Measurements from ENCODE around the gene PTPRD. TPM values are rescaled to one million over a fixed set of nuclear protein-coding genes. Genes with fewer than 3 reads are reported as not detected.

Gene PTPRD
- total and polyA plus RNA-seq, 2 of the 4 experiments (the other 2 are of a cell fraction) = 0.07 to 0.18 TPM

DNA sequence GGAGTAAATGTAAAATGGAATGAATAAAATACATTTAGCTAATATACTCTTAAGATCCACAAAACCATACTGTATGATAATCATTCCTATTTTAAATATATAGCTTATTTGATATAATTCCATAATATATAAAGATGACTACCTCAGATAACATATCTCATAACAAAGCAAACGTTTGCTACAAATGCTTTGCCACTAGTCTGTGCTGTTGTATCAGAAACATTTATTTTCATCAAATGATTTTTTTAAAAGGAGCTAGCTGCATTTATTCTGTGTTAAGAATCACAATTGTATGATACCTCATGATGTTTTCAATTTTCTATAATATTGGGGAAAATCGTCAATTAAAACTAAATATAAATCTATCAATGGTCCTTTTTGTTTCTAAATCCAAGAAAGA, 567.2 kb downstream of the PTPRD start:
- Histone ChIP-seq H3K9me3 (ENCODE audit: control insufficient read depth, insufficient read depth, low read length) (no peaks in the 10 kb centered on the region), H3K4me3 (ENCODE audit: insufficient read depth, low read depth, low read length) (no peak overlapping the region), H2AK9ac (replicated peaks; ENCODE audit: low read depth, low read length, poor library complexity) (no peak overlapping the region), H2AK5ac (ENCODE audit: low read depth, low read length) (no peak overlapping the region), H3K27ac (ENCODE audit: insufficient read depth, low read length) (no peak overlapping the region), H3K79me1 (ENCODE audit: low read depth in 1 of 2, low read length in 2 of 2) (no peaks in the 10 kb centered on the region), H2BK5ac (ENCODE audit: low read depth, low read length, poor library complexity, severe bottlenecking) (no peak overlapping the region), H2BK15ac (ENCODE audit: low read depth, low read length) (no peak overlapping the region), H3K4me2 (ENCODE audit: low read depth, low read length) (no peak overlapping the region), H3K23ac (ENCODE audit: low read depth, low read length) (no peak overlapping the region), H2AFZ (replicated peaks; ENCODE audit: low read length, poor library complexity) (no peak overlapping the region), H3K18ac (ENCODE audit: low read depth, low read length) (no peak overlapping the region), H3K27me3 (ENCODE audit: control insufficient read depth, insufficient read depth, low read length) (no peaks in the 10 kb centered on the region), H4K91ac (ENCODE audit: insufficient read depth, low read depth, low read length) (no peak overlapping the region), H3K9ac (ENCODE audit: low read depth, low read length) (no peak overlapping the region), H3K4me1 (ENCODE audit: control insufficient read depth, insufficient read depth, low read length) (no peaks in the 10 kb centered on the region), H3K4ac (ENCODE audit: low read depth, low read length) (no peak overlapping the region), H4K8ac (ENCODE audit: low read depth in 2 of 2, low read length in 2 of 2) (no peak overlapping the region), H3K14ac (replicated peaks; ENCODE audit: low read depth, low read length) (no peak overlapping the region), H4K5ac (ENCODE audit: low read depth, low read length) (no peak overlapping the region), H4K20me1 (ENCODE audit: insufficient read depth, low read length) (no peaks in the 10 kb centered on the region), H2BK120ac (ENCODE audit: low read depth, low read length) (no peak overlapping the region), H3K9me1 (ENCODE audit: insufficient read depth, low read length) (no peaks in the 10 kb centered on the region), H3K56ac (ENCODE audit: extremely low read depth, insufficient read depth, low read length) (no peak overlapping the region), H2BK20ac (ENCODE audit: low read depth, low read length) (no peak overlapping the region), H3K36me3 (ENCODE audit: control insufficient read depth, insufficient read depth, low read length) (no peaks in the 10 kb centered on the region)
- ATAC-seq (ENCODE audit: low read depth) (no peak), DNase-seq (peak; percentile 24)
- TF ChIP-seq SMC3 (IDR thresholded peaks at IDR 0.05; ENCODE audit: low read depth, low read length) = peak; percentile 31
- no peak for TF ChIP-seq RCOR1 (IDR thresholded peaks at IDR 0.05; ENCODE audit: insufficient replicate concordance, low read length)
- TF ChIP-seq, protein P1, sequence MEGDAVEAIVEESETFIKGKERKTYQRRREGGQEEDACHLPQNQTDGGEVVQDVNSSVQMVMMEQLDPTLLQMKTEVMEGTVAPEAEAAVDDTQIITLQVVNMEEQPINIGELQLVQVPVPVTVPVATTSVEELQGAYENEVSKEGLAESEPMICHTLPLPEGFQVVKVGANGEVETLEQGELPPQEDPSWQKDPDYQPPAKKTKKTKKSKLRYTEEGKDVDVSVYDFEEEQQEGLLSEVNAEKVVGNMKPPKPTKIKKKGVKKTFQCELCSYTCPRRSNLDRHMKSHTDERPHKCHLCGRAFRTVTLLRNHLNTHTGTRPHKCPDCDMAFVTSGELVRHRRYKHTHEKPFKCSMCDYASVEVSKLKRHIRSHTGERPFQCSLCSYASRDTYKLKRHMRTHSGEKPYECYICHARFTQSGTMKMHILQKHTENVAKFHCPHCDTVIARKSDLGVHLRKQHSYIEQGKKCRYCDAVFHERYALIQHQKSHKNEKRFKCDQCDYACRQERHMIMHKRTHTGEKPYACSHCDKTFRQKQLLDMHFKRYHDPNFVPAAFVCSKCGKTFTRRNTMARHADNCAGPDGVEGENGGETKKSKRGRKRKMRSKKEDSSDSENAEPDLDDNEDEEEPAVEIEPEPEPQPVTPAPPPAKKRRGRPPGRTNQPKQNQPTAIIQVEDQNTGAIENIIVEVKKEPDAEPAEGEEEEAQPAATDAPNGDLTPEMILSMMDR (conservative IDR thresholded peaks at IDR 0.05; ENCODE audit: low read depth, low read length) = peak; percentile 58
- TF ChIP-seq RAD21 (IDR thresholded peaks at IDR 0.05; ENCODE audit: low read length) = peak; percentile 51
- intact Hi-C loops (cut with micrococcal nuclease) = loop anchor here (5.0 kb wide), 1 partner anchor 222 kb away; no protein-coding TSS in a partner anchor
- CTCF ChIA-PET = interaction anchor here (0.6 kb wide), 1 partner anchor 234 kb away, joined by 6 read pairs; no protein-coding TSS in a partner anchor
- BruUV-seq (replicated peaks) = no TSS peak
- POLR2A ChIA-PET (ENCODE audit: unreplicated experiment) = no interaction called here
- in situ Hi-C loops (cut with MboI; ENCODE audit: low sequenced_read_pairs) = no loop called here
- whole genome bisulfite sequencing, 2 experiments (ENCODE audit: extremely low coverage in 2 of 2, insufficient read length in 1 of 2) = no CpG with 5 or more reads among the region's 2 CpGs
- dilution Hi-C loops (cut with HindIII; ENCODE audit: low sequenced_read_pairs, unreplicated experiment) = no loop called here
